Aorta (tissue), 5 donors: ENCODE results near the gene FAM171A1. TPM values are rescaled to one million over a fixed set of nuclear protein-coding genes. Genes with fewer than 3 reads are reported as not detected.

Experiments used
- ATAC-seq: fragments of 200-7000 bp; cut with Tn5 transposase; one replicate; pipeline ENCODE4 v1.9.1; 2022; ENCODE audit warnings: moderate library complexity; ENCODE audit not compliant: low FRiP score
- DNase-seq, 2 donors: peaks; one replicate each; pipeline ENCODE4 v3.0.0-alpha.2; 2020
- H3K27ac ChIP-seq, 2 donors: one replicate each; pipeline ENCODE4 v1.5.1; 2013; ENCODE audit warnings: low read length in 2 of 2, mild to moderate bottlenecking in 2 of 2, moderate library complexity in 2 of 2, control low read depth in 1 of 2, inconsistent platforms in 1 of 2, low read depth in 1 of 2
- H3K27me3 ChIP-seq, 2 donors: one replicate each; pipeline ENCODE4 v1.6.1; 2013; ENCODE audit warnings: control low read depth in 1 of 2, low read length in 1 of 2, mild to moderate bottlenecking in 1 of 2, moderate library complexity in 1 of 2; ENCODE audit not compliant: insufficient read depth in 2 of 2, control insufficient read depth in 1 of 2
- H3K36me3 ChIP-seq, 2 donors: one replicate each; pipeline ENCODE4 v1.6.1; 2013; ENCODE audit warnings: control low read depth in 1 of 2, low read length in 1 of 2, mild to moderate bottlenecking in 1 of 2; ENCODE audit not compliant: insufficient read depth in 2 of 2, control insufficient read depth in 1 of 2
- H3K4me1 ChIP-seq, 2 donors: one replicate each; pipeline ENCODE4 v1.6.1; 2013; ENCODE audit warnings: low read length in 2 of 2, control low read depth in 1 of 2, mild to moderate bottlenecking in 1 of 2, moderate library complexity in 1 of 2; ENCODE audit not compliant: insufficient read depth in 2 of 2, control insufficient read depth in 1 of 2
- H3K4me3 ChIP-seq, 2 donors: one replicate each; pipeline ENCODE4 v1.5.1; 2013; ENCODE audit warnings: low read length in 2 of 2, control low read depth in 1 of 2, mild to moderate bottlenecking in 1 of 2
- H3K9me3 ChIP-seq: one replicate; pipeline ENCODE4 v1.6.1; 2013; ENCODE audit warnings: mild to moderate bottlenecking, low read length; ENCODE audit not compliant: control insufficient read depth
- WGBS, 2 donors: extraction: QIAGEN DNeasy Blood & Tissue Kit; methylation state at CpG; one replicate each; pipeline ENCODE4 v1.1.7; 2013; 5-methylcytosine and 5-hydroxymethylcytosine counted together
- intact Hi-C, 2 donors: fragments of 100-400 bp; cut with DNase I; formaldehyde crosslinking; loops; one replicate each; pipeline versions ENCODE4 v1.14.2 to v1.15.0; 2022
- polyA plus RNA-seq, 2 donors: library from polyadenylated mRNA; stranded (reverse); fragments of 200-250 nt; gene quantifications; one replicate each; pipeline ENCODE4 v1.2.3, GENCODE V29; 2013
- total RNA-seq, 2 donors: library from RNA; stranded (reverse); fragmentation: NEBNext Ultra II Directional; extraction: Animal tissue kit (Norgen Biotek cat#: 25700); gene quantifications; one replicate each; pipeline ENCODE4 v1.2.1, GENCODE V29; 2021
- donor health status: healthy with polysubstance abuse.
- donor health status: Bipolar disorder and iron deficiency.
- donor health status: DM: no; HTN: no; CAD: no.
- donor health status: DM: no; HTN: no; CAD: no.
- donor health status: DM: yes; HTN: yes; CAD: no.

The FAM171A1 gene
- total and polyA plus RNA-seq, 4 donors: 2.8 to 21.4 (median 7.6) TPM

GRCh38 chr10:15300697-15301096 lies 70.4 kb downstream of the FAM171A1 start:
- Histone ChIP-seq H3K9me3 (no peaks in the 10 kb centered on the region), H3K27ac (no peak overlapping the region), H3K4me3 (no peak overlapping the region), H3K27me3 (peaks cover 0 to 1% of the 10 kb centered on the region in 2 donors), H3K4me1 (no peaks in the 10 kb centered on the region), H3K36me3 (no peaks in the 10 kb centered on the region)
- intact Hi-C loops: no loop called here
- WGBS, 2 donors: 90 to 97% methylated on average over 4 of the region's 4 CpGs
- DNase-seq: no peak
- no peak for ATAC-seq

- H3K27me3 ChIP-seq: no peaks in the 10 kb centered on the region
- DNase-seq (no peak), ATAC-seq (no peak)
- no peak overlapping the region for H3K27ac ChIP-seq
- 75 to 76% methylated on average over 2 of the region's 2 CpGs for WGBS, 2 donors
- H3K4me3 ChIP-seq: no peak overlapping the region
- no peaks in the 10 kb centered on the region for H3K4me1 ChIP-seq
- no peaks in the 10 kb centered on the region for H3K36me3 ChIP-seq
- no peaks in the 10 kb centered on the region for H3K9me3 ChIP-seq
- intact Hi-C loops: no loop called here
These were observed 70.9 kb downstream of the FAM171A1 start for GRCh38 chr10:15300145-15300544.

GRCh38 chr10:15296701-15297100 lies 74.4 kb downstream of the FAM171A1 start:
- Histone ChIP-seq H3K27ac (no peak overlapping the region), H3K4me1 (no peaks in the 10 kb centered on the region), H3K9me3 (no peaks in the 10 kb centered on the region), H3K36me3 (no peaks in the 10 kb centered on the region), H3K4me3 (no peak overlapping the region), H3K27me3 (no peaks in the 10 kb centered on the region)
- intact Hi-C loops: no loop called here
- DNase-seq (no peak), ATAC-seq (no peak)
- 72 to 86% methylated on average over 6 of the region's 6 CpGs for WGBS, 2 donors

- no peak for ATAC-seq
- no peaks in the 10 kb centered on the region for H3K4me1 ChIP-seq
- no peaks in the 10 kb centered on the region for H3K27me3 ChIP-seq
- DNase-seq: no peak
- H3K27ac ChIP-seq: no peak overlapping the region
- no peaks in the 10 kb centered on the region for H3K36me3 ChIP-seq
- 79% methylated on average over 5 of the region's 5 CpGs for WGBS, 2 donors
- no peaks in the 10 kb centered on the region for H3K9me3 ChIP-seq
- intact Hi-C loops: no loop called here
- H3K4me3 ChIP-seq: no peak overlapping the region
These were observed 75.4 kb downstream of the FAM171A1 start for GRCh38 chr10:15295537-15296325.

GRCh38 chr10:15293862-15294842 lies 76.9 kb downstream of the FAM171A1 start:
- 52 to 61% methylated on average over 13 of the region's 13 CpGs for WGBS, 2 donors
- ATAC-seq: no peak

GRCh38 chr10:15290671-15291070 lies 80.4 kb downstream of the FAM171A1 start:
- Histone ChIP-seq H3K27ac (no peak overlapping the region), H3K9me3 (no peaks in the 10 kb centered on the region), H3K36me3 (no peaks in the 10 kb centered on the region), H3K4me1 (no peaks in the 10 kb centered on the region), H3K4me3 (no peak overlapping the region), H3K27me3 (no peaks in the 10 kb centered on the region)
- intact Hi-C loops: no loop called here
- ATAC-seq: no peak
- 89 to 94% methylated on average over 7 of the region's 7 CpGs for WGBS, 2 donors
- DNase-seq: no peak

More at GRCh38 chr10:15293862-15294842, 76.9 kb downstream of the FAM171A1 start:
- Histone ChIP-seq H3K27ac (no peak overlapping the region), H3K4me3 (no peak overlapping the region), H3K4me1 (no peaks in the 10 kb centered on the region), H3K36me3 (no peaks in the 10 kb centered on the region), H3K27me3 (no peaks in the 10 kb centered on the region), H3K9me3 (no peaks in the 10 kb centered on the region)
- intact Hi-C loops: no loop called here
- no peak for DNase-seq

- H3K27ac ChIP-seq: no peak overlapping the region
- DNase-seq: no peak
- ATAC-seq: no peak
- H3K4me3 ChIP-seq: no peak overlapping the region
- 87 to 94% methylated on average over 4 of the region's 4 CpGs for WGBS, 2 donors
- no peaks in the 10 kb centered on the region for H3K36me3 ChIP-seq
- intact Hi-C loops: no loop called here
- no peaks in the 10 kb centered on the region for H3K4me1 ChIP-seq
- H3K9me3 ChIP-seq: no peaks in the 10 kb centered on the region
- no peaks in the 10 kb centered on the region for H3K27me3 ChIP-seq
These were observed 80.9 kb downstream of the FAM171A1 start for GRCh38 chr10:15290150-15290549.

- H3K27me3 ChIP-seq: no peaks in the 10 kb centered on the region
- no peak overlapping the region for H3K27ac ChIP-seq
- 72 to 83% methylated on average over 4 of the region's 4 CpGs for WGBS, 2 donors
- H3K36me3 ChIP-seq: peaks cover 0 to 2% of the 10 kb centered on the region in 2 donors
- DNase-seq (no peak), ATAC-seq (no peak)
- H3K4me1 ChIP-seq: no peaks in the 10 kb centered on the region
- H3K4me3 ChIP-seq: no peak overlapping the region
- no peaks in the 10 kb centered on the region for H3K9me3 ChIP-seq
- intact Hi-C loops: no loop called here
These were observed 90.1 kb downstream of the FAM171A1 start for GRCh38 chr10:15280974-15281373.
